Testis (tissue), 3 donors: ENCODE data around the gene ISOC2. TPM values are rescaled to one million over a fixed set of nuclear protein-coding genes. Genes with fewer than 3 reads are reported as not detected.

ENCODE experiments used
- DNase-seq: peaks from one replicate; pipeline ENCODE4 v3.0.0-alpha.2; 2019
- H3K27ac ChIP-seq, 2 donors: fragments of 200-600 bp; sonication (generic); one replicate each; pipeline ENCODE4 v1.5.1; 2019
- H3K27me3 ChIP-seq: fragments of 200-600 bp; sonication (generic); one replicate; pipeline ENCODE4 v1.5.1; 2019
- H3K36me3 ChIP-seq: fragments of 200-600 bp; sonication (generic); one replicate; pipeline ENCODE4 v1.5.1; 2017; ENCODE audit warnings: low read depth; ENCODE audit errors: missing control alignments
- H3K4me1 ChIP-seq: fragments of 200-600 bp; sonication (generic); one replicate; pipeline ENCODE4 v1.5.1; 2019
- H3K4me3 ChIP-seq, 2 donors: fragments of 200-600 bp; sonication (generic); one replicate each; pipeline ENCODE4 v1.5.1; 2017 to 2019
- H3K9me3 ChIP-seq: fragments of 200-600 bp; sonication (generic); one replicate; pipeline ENCODE4 v1.5.1; 2017
- CTCF ChIP-seq, 3 experiments: fragments of 450-650 bp in 2 of 3; fragments of 200-600 bp in 1 of 3; sonication (generic) in 1 of 3; IDR thresholded peaks; one replicate each; pipeline ENCODE4 v1.5.1; 2016 to 2019; ENCODE audit warnings: antibody characterized with exemption in 3 of 3, mild to moderate bottlenecking in 2 of 3, moderate library complexity in 1 of 3
- POLR2A ChIP-seq: fragments of 450-650 bp; IDR thresholded peaks from one replicate; pipeline ENCODE4 v1.6.1; 2017; ENCODE audit warnings: antibody characterized with exemption, mild to moderate bottlenecking, moderate library complexity
- WGBS, 2 donors: methylation state at CpG; one replicate each; pipeline ENCODE4 v1.1.5; 2018; 5-methylcytosine and 5-hydroxymethylcytosine counted together
- intact Hi-C: fragments of 100-400 bp; cut with DNase I; formaldehyde crosslinking; loops from one replicate; pipeline ENCODE4 v1.15.1; 2023; ENCODE audit warnings: low total_unique reads
- polyA plus RNA-seq: library from polyadenylated mRNA; stranded (reverse); fragments of 350-450 nt; fragmentation: Illumina TruSeq; extraction: RNeasy Lipid Tissue Mini Kit (QIAGEN cat#74804); gene quantifications from one replicate; pipeline ENCODE4 v1.2.3, GENCODE V29; 2014; ENCODE audit warnings: low read depth, low replicate concordance; ENCODE audit not compliant: insufficient read depth
- total RNA-seq, 2 donors: library from RNA; depleted of rRNA; stranded (reverse); fragments of >200 nt; gene quantifications; one replicate each; pipeline ENCODE4 v1.2.3, GENCODE V29; 2016

ISOC2 gene
- total and polyA plus RNA-seq, 3 donors from 2014 or later: 79.1 to 107 (median 98.5) TPM

GRCh38 chr19:55493645-55494171 lies 32.3 kb upstream of the ISOC2 start:
- intact Hi-C loops: no loop called here
- Histone ChIP-seq H3K4me1 (peaks cover 16% of the 10 kb centered on the region), H3K27ac (peak overlapping the region; percentile 28 to 90), H3K9me3 (no peaks in the 10 kb centered on the region), H3K36me3 (no peaks in the 10 kb centered on the region), H3K27me3 (no peaks in the 10 kb centered on the region), H3K4me3 (peak overlapping the region; percentile 42)
- no peak for TF ChIP-seq POLR2A
- TF ChIP-seq CTCF (IDR thresholded peaks at IDR 0.05): no peak
- DNase-seq: no peak
- WGBS, 2 donors: 7 to 44% methylated on average over 12 to 27 of the region's 38 CpGs

- DNase-seq: no peak
- no peaks in the 10 kb centered on the region for H3K36me3 ChIP-seq
- peak overlapping the region; percentile 28 to 90 for H3K27ac ChIP-seq
- no peak for TF ChIP-seq CTCF (IDR thresholded peaks at IDR 0.05)
- TF ChIP-seq POLR2A: no peak
- intact Hi-C loops: no loop called here
- 22 to 37% methylated on average over 16 to 18 of the region's 18 CpGs for WGBS, 2 donors
- H3K4me1 ChIP-seq: peaks cover 16% of the 10 kb centered on the region
- H3K27me3 ChIP-seq: no peaks in the 10 kb centered on the region
- no peaks in the 10 kb centered on the region for H3K9me3 ChIP-seq
- H3K4me3 ChIP-seq: peak overlapping the region; percentile 18 to 42
These were observed 31.7 kb upstream of the ISOC2 start for GRCh38 chr19:55493052-55493644.

- 60 to 61% methylated on average over 12 of the region's 12 CpGs for WGBS, 2 donors
- no peaks in the 10 kb centered on the region for H3K36me3 ChIP-seq
- H3K27ac ChIP-seq: no peak overlapping the region
- intact Hi-C loops: no loop called here
- DNase-seq: no peak
- H3K9me3 ChIP-seq: no peaks in the 10 kb centered on the region
- H3K4me1 ChIP-seq: peaks cover 23% of the 10 kb centered on the region
- no peak overlapping the region for H3K4me3 ChIP-seq
- TF ChIP-seq CTCF (IDR thresholded peaks at IDR 0.05): no peak
- no peak for TF ChIP-seq POLR2A
- no peaks in the 10 kb centered on the region for H3K27me3 ChIP-seq
These were observed 31.0 kb upstream of the ISOC2 start for GRCh38 chr19:55492362-55492944.

- Histone ChIP-seq H3K36me3 (no peaks in the 10 kb centered on the region), H3K4me3 (no peak overlapping the region), H3K27me3 (no peaks in the 10 kb centered on the region), H3K27ac (no peak overlapping the region), H3K4me1 (peaks cover 30% of the 10 kb centered on the region), H3K9me3 (no peaks in the 10 kb centered on the region)
- 72 to 79% methylated on average over 18 to 24 of the region's 24 CpGs for WGBS, 2 donors
- intact Hi-C loops: no loop called here
- no peak for DNase-seq
- TF ChIP-seq POLR2A (no peak), CTCF (IDR thresholded peaks at IDR 0.05) (no peak)
These were observed 30.3 kb upstream of the ISOC2 start for GRCh38 chr19:55491546-55492360.
